ENCODE measurements around the gene WNT7A. TPM values are rescaled to one million over a fixed set of nuclear protein-coding genes. Genes with fewer than 3 reads are reported as not detected.

Gene WNT7A
- total RNA-seq, 1 donor: not detected

DNA sequence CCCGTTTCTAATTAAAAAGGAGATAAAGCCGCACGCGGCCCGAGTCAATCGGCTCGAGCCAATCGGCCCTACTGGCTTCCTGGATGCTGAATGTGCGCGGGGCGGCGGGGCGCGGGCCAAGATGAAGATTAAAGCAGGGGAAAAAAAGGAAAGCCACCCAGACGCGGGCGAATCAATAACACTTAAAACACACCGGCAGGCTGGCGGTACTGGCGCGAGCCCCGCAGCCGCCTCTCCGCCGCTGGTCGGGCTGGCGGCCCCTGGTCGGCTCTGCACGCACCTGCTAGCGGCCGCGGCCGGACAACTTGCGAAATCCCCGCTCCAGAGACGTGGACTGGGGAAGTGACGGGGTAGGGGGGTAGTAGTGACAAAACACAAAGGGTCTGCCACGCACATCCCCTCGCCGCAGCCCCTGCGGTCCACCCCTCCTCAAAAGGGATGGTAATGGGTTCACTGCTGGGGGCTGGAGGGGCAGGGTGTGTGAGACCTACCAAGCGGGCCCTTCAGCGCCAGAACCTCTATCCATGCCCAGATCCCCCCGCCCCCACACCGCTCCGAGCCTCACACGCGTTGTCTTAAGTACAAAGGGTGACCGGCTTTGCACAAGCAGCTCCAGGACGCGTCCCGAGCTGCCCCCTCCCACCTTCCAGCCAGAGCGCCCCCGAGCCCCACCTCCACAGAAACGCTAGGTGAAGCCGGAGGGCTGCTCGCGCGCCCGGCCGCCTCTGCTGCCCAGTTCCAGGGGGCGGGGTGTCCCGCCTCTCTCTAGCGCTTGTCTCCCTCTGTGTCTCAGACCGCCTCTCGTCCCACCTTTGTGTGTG, 1.4 kb downstream of the WNT7A start:
- no peak for DNase-seq (ENCODE audit: low read depth)
- TF ChIP-seq, protein P1, sequence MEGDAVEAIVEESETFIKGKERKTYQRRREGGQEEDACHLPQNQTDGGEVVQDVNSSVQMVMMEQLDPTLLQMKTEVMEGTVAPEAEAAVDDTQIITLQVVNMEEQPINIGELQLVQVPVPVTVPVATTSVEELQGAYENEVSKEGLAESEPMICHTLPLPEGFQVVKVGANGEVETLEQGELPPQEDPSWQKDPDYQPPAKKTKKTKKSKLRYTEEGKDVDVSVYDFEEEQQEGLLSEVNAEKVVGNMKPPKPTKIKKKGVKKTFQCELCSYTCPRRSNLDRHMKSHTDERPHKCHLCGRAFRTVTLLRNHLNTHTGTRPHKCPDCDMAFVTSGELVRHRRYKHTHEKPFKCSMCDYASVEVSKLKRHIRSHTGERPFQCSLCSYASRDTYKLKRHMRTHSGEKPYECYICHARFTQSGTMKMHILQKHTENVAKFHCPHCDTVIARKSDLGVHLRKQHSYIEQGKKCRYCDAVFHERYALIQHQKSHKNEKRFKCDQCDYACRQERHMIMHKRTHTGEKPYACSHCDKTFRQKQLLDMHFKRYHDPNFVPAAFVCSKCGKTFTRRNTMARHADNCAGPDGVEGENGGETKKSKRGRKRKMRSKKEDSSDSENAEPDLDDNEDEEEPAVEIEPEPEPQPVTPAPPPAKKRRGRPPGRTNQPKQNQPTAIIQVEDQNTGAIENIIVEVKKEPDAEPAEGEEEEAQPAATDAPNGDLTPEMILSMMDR (IDR thresholded peaks at IDR 0.05; ENCODE audit: insufficient read depth, low read length): no peak
- no peak overlapping the region for H3K4me3 ChIP-seq (ENCODE audit: low read depth, low read length)

DNA sequence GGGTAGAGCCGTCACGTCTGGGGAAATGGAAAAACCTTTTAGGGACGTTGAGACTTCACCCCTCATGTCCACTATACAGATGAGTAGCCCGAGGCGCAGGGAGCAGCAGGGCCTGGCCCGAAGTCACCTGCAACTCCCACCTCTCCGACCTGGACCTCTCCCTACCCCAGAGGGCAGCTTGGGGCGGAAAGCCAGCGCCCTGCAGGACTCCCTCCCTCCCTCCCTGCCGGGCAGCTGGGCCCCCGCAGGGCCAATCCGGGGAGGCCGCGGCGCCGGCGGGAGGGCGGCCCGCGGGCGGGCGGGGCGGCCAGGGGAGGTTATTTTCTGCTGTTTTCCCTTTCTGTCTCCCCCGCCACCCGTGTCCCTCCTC, 2.0 kb downstream of the WNT7A start:
- TF ChIP-seq, protein P1 (IDR thresholded peaks at IDR 0.05; ENCODE audit: insufficient read depth, low read length): no peak

GRCh38 chr3:13876451-13877100, 3.3 kb downstream of the WNT7A start:
- TF ChIP-seq, protein P1 (IDR thresholded peaks at IDR 0.05; ENCODE audit: insufficient read depth, low read length): no peak
- DNase-seq (ENCODE audit: low read depth): no peak
- no peak overlapping the region for H3K4me3 ChIP-seq (ENCODE audit: low read depth, low read length)

More for the DNA sequence above, 2.0 kb downstream of the WNT7A start:
- H3K4me3 ChIP-seq (ENCODE audit: low read depth, low read length): no peak overlapping the region
- DNase-seq (ENCODE audit: low read depth): no peak

- H3K4me3 ChIP-seq (ENCODE audit: low read depth, low read length): no peak overlapping the region
- DNase-seq (ENCODE audit: low read depth): no peak
- TF ChIP-seq, protein P1 (IDR thresholded peaks at IDR 0.05; ENCODE audit: insufficient read depth, low read length): no peak
Observed at GRCh38 chr3:13874891-13875290, 5.0 kb downstream of the WNT7A start.

DNA sequence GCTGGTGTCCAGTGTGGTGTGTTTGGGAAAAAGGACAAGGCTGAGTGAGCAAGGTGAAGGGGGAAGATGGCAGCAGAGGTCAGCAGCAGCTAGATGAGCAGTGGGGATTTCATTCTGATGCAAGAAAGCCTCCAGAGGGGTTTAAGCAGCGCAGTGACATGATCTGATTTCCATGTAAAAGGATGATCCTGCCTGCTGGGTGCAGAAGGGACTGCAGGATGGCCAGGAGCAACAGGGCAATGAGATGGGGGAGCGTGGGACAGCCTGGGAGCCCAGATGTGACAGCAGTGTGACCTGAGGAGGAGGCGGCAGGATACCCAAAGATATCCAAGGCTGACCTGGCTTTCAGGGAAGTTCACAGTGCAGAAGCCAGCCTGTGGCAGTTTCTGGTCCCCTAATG, 6.1 kb downstream of the WNT7A start:
- TF ChIP-seq, protein P1 (IDR thresholded peaks at IDR 0.05; ENCODE audit: insufficient read depth, low read length): no peak
- no peak overlapping the region for H3K4me3 ChIP-seq (ENCODE audit: low read depth, low read length)
- no peak for DNase-seq (ENCODE audit: low read depth)

DNA sequence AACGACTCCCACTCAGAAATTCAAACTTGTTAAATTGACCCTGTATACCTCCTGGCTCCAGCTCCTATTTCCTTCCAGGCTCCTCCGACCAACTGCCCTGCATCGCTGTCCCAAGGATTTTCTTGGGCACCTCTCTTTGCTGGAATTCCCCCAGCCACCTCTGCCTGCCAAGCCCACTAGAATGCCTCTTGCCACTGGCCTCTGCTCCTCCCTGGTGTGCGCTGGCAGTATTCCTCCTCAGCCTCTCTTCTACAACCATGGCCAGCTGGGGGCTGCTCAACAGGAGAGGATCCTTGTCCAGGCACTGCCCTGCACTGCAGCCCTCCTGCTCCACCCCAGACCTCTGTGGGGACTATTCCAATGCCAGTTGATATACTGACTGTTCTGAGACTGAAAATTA, 7.4 kb downstream of the WNT7A start:
- H3K4me3 ChIP-seq (ENCODE audit: low read depth, low read length): no peak overlapping the region
- no peak for DNase-seq (ENCODE audit: low read depth)
- TF ChIP-seq, protein P1 (IDR thresholded peaks at IDR 0.05; ENCODE audit: insufficient read depth, low read length): no peak

Data from fibroblast of the aortic adventitia (primary cell).